Measurements from ENCODE around the gene TRPV6.

The TRPV6 gene

GRCh38 chr7:142906643-142907042, 21.1 kb upstream of the TRPV6 start:
- DNase-seq = no peak

GRCh38 chr7:142905759-142906158, 20.2 kb upstream of the TRPV6 start:
- DNase-seq = no peak

DNA sequence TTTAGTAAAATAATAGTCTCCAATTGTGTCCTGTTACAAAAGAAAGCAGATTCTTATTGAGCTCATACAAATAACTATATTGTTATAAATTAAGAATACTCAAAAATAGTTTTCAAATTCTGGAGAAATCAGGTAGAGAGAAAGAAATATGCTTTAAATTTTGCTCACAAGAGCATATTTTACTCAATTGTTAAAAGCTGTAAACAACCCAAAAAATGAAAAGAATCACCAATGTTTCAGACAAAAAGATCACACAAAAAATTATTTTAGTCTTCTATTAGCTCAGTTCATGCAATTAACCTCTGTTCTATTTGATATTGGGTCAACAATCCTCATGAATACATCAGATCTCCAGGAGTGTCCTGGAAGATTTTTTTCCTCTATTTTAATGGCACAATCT, 18.6 kb upstream of the TRPV6 start:
- no peak for DNase-seq

DNA sequence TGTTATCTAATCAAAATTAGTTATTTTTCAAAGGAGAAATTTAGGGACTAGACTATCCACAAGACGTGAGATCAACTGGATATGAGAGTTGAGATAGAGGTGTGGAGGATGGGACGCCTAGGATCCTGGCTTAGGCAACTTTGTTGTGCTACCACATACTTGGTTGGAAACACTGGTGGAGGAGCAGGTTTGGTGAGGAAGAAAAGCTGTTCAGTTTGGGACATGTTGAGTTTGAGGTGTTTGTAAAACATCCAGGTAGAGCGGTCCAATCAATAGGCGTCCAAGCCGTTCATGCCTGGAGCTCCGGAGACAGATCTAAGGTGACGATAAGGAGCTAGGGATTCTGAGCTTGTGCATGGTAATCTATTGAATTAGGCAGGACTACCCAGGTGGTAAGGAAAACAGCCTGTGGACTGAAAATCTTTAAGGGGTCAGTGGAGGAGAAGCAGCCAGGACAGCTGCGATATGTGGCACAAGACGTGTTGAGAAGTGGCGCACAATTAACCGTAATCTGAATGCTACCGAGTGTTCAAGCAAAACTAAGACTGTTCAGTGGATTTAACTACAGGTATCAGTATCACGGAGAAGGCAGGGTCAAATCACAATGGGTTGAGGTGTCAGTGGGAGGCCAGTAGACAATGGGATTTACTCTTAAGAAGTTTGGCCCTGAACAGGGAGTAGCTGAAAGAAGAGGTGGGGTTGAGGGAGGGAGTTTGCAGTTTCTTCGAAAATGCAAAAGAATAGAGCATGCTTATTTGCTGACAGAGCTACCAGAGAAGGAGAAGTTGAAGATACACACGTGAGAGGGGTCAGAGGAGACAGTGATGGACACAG, 16.1 kb upstream of the TRPV6 start:
- DNase-seq = no peak

- DNase-seq = no peak
These were observed 14.1 kb upstream of the TRPV6 start for GRCh38 chr7:142899661-142900060.

- no peak for DNase-seq
These were observed 13.0 kb upstream of the TRPV6 start for GRCh38 chr7:142898377-142899170.

DNA sequence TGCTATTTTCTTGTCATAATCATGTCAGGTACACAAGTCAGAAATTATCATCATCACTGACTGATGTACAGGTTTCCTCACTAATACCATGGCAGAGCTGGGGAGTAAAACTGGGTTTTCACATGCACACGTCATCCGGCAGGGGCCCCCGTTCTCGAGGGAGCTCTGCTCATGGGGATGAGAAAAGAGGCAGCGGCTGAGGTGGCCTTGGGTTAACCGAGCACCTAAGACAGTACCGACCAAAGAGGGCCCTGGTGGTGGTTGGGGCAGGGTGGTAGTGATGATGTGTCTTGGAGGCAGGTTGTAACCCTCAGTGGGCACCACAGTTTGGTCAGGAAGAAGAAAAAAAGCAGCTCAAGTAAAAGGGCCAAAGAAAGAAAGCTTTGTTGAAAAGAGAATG, 12.1 kb upstream of the TRPV6 start:
- no peak for DNase-seq

GRCh38 chr7:142896741-142897379, 11.3 kb upstream of the TRPV6 start:
- DNase-seq = no peak

DNA sequence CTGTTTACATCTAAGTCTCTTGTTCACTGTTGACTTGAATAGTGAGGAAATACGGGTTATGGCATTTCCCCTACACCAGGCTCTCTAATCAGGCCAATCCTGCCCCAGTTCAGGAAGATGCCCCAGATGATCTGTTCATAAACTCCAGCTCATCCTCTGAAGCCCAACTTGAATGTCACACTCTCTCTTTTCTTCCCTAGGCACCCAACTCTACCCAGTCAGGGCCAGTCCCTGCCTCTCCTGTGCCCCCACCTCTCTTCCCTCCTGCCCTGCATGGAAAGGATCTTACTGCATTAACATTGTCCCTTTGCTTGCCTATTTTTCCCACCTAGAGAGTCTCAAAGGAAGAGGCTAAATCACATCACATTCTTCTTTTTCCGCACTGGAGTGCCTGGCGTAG, 10.6 kb upstream of the TRPV6 start:
- no peak for DNase-seq

DNA sequence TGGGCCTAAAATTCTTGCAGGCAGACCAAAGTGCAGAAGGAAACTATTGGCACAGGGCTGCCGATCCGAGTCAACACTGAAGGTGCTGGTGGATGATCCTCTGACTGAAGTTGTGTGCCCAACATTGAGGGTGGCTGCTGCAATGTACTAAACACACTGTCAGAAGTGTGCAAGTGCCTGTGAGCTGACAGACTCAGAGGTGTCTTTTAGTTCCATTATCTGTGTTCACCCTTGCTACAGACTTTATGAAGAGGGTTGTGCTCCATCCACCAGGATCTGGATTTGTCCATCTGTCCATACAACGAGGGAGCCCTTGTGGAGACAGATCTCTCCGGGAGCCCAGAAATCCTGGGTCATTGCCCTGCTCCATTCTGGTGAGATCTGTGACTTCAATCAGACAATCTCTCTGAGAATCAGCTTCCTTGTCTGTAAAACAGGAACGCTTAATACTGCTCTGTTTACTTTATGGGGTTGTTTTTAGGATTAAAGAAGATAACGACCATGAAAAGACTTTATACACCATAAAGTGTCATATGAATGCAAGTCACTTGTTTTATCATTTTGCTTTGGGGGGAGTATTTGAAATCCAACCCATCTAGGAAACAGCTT, 9.5 kb upstream of the TRPV6 start:
- no peak for DNase-seq

DNA sequence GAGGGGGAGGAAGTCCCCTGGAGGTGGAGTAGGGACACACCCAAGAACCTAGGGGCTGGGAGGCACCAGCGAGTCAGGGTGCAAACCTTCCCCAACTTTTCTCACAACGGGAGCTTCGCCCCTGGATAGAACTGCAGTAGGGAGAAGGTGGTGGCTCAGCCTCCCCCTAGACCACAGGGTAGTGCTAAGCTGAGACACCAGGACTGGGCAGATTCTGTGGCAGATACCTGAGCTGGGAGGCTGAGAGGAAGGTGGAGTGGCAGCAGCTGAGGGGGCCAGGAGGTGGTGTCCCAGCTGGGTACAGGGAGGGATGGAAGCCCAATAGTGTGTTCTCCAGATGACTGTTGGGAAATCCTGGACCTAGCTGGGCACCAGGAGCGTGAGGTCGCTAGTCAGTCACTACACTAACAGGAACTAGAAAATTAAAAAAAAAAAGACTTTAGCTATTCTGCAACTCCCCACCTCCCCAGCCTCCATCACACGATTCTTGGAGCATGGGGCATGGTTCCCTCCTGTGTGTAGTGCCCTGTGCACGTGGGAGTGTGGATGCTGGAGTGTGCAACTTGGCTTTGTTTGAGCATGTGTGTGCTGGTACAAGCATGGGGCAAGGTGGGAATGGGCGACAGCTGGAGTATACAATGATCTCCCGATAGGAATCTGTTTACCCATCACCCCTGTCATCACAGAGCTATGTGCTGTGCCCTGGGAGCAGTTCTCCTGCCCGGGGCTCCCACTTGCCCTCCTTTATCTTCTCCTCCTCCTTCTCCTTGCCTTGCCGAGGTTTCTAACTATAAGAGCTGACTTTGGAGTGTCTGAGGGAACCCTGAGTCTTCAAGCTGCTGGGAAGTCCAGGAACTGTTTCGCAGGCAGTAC, 8.8 kb upstream of the TRPV6 start:
- no peak for DNase-seq

- no peak for DNase-seq
These were observed 7.4 kb upstream of the TRPV6 start for GRCh38 chr7:142892951-142893350.

DNA sequence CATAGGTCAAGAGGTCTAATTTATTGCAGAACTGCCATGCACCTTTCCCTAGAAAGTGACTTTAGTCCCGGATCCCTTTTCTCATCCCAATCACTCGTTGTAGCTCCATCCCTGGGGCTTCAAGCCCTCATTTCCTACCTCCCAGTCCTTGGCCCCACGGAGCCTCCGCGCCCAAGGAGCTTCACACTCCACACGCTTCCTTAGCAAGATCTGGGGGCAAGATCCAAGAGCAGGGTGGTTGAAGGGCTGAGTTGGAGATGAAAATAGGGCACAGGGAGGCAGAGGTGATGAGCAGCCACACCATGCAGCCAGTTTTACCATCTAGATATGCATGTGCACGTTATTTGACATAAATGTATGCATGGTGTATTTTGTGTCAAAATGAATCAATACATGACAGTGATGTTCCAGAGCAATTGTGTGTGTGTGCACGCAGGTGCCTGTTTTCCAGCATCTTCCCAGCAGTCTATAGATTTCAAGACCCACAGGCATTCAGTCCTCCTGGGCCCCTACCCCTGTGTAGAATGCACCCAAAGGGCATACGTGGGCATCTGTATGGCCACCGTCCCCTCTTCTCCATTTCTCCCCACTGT, 6.0 kb upstream of the TRPV6 start:
- DNase-seq = no peak

- no peak for DNase-seq
These were observed 5.4 kb upstream of the TRPV6 start for GRCh38 chr7:142890874-142891485.

- no peak for DNase-seq
These were observed 4.3 kb upstream of the TRPV6 start for GRCh38 chr7:142889816-142890215.

- DNase-seq = no peak
These were observed 1.9 kb upstream of the TRPV6 start for GRCh38 chr7:142887282-142888015.

DNA sequence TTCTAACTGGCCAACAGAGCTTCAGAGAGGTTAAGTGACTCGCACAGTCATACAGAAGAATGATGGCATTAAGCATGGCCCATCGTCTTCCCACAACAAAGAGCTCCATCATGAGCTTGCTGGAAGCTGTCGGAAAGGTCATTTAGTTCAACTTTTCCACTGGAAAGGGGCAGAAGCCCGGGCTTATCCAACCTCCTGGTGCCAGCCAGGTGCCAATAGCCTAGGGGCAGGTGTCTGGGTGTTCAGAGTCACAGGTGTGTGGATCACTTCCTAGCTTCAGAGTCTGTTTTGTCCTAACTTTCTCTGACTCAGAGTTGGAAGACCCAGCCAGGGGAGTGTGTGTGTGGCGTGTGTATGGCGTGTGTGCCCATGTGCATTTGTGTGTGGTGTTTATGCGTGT, 1.3 kb upstream of the TRPV6 start:
- no peak for DNase-seq

DNA sequence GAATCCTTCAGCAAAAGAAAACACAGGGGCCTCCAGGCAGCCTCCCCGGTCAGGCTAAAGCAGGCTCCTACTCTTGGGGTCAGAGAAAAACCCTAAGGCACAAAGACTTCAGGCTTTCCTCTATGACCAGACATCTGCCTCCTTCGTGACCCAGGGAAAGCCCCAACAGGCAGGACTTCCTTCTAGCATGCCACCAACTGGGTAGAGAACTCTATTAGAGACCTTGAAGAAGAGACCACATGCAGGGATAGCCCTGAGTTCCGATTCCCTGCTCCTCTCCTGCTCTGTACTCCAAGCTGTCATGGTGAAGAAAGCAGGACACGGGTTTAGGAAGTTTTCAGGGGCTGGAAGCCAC, 1.3 kb downstream of the TRPV6 start:
- no peak for DNase-seq

DNA sequence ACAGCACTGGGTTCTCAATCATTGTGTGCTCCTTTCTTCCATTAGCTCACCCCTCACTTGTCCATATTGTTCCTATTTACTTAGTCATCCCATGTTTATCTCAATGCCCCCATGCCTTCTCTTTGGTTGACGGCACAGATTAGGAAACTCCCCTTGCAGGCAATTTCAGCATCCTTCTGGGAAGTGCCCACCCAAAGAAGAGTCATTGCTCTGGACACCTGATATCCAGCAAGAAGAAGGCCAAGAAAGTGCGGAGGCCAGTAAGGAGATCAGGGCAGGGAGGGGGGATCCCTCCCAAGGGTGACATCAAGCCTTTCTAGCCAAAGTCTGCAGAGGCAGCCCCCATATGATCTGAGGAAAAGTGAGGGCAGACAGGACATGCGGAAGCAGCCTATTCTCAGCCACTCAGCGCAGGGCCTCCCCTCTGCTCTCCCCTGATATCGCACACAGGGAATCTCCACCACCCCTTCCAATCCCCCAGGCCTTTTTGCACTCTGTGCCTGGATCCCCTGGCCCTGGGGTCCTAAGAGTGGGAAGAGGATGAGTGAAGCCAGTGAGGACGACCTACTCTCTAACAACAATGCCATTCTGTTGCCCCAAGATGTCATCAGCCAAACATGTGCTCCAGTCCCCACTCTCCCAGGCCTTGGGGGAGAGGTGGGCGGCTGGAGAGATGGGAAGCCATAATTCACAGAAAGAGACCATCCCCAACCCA, 1.8 kb downstream of the TRPV6 start:
- no peak for DNase-seq

GRCh38 chr7:142883145-142883544, 2.4 kb downstream of the TRPV6 start:
- DNase-seq = no peak
